Measurements from ENCODE around the gene SRGAP1.

The SRGAP1 gene

DNA sequence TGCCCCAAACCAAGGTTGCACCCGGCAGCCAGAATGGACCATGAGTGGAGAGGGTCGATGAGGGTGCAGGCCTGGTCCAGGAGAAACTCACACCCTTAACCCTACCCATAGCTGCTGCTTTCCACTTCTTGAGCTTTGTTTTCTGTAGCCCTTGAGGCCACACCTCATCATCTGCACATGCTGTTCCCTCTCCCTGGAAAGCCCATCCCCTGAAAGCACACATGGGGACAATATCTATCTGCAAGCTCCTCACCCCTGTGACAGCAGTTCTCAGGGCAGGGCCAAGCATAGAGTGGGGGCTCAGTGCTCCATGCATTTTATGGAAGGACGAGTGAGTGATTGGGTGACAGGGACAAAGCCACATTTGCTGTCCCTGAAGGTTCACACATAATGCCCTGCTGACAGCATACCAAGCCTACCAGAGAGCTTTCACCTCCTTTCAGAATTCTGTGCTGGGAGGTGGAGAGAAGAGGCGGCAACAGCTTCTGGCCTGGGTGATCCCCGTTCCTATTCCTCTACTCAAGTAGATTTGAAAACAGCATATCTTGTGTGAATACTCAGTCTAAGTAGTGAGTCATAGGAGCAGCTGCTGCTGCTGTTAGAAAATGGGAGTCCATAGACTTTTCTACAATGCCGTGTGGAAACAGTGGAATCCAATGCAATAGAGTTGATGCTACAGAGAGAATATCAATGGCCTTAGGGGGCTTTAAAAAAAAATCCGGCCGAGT is 44.6 kb downstream of the SRGAP1 start:
- no peak overlapping the region for H3K27ac ChIP-seq
- TF ChIP-seq, protein P1, sequence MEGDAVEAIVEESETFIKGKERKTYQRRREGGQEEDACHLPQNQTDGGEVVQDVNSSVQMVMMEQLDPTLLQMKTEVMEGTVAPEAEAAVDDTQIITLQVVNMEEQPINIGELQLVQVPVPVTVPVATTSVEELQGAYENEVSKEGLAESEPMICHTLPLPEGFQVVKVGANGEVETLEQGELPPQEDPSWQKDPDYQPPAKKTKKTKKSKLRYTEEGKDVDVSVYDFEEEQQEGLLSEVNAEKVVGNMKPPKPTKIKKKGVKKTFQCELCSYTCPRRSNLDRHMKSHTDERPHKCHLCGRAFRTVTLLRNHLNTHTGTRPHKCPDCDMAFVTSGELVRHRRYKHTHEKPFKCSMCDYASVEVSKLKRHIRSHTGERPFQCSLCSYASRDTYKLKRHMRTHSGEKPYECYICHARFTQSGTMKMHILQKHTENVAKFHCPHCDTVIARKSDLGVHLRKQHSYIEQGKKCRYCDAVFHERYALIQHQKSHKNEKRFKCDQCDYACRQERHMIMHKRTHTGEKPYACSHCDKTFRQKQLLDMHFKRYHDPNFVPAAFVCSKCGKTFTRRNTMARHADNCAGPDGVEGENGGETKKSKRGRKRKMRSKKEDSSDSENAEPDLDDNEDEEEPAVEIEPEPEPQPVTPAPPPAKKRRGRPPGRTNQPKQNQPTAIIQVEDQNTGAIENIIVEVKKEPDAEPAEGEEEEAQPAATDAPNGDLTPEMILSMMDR (conservative IDR thresholded peaks at IDR 0.05), result no peak
- no peak for TF ChIP-seq ZFX (IDR thresholded peaks at IDR 0.05)

DNA sequence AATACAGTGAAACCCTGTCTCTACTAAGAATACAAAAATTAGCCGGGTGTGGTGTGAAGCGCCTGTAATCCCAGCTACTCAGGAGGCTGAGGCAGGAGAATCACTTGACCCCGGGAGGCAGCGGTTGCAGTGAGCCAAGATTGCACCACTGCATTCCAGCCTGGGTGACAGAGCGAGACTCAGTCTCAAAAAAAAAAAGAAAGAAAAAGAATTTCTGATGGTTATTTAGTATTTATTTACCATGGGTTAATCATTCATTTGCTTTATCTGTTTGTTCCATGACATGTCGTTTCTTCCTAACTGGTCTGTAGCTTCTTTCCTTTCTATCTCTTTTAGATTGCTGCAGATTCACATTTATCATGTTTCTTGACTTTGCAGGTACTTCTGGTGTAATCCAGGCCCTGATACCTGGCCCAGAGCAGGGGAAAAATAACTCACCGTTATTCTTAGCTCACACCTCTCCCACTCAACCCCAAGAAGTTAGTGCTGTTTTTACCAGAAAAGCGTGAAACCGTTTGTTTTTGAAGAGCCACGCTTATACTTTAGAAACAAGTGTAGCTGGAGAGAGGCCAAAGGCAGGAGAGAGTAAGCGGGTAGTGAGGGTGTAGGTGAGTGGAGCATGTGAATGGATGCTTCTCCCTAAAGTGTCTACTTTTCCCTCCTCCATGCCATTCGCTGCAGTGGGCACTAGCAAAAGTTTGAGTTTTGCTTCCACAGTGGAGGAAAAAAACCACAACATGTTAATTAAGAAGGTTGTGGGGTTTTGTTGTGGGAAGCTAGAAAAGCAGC is 45.4 kb downstream of the SRGAP1 start:
- no peak overlapping the region for H3K27ac ChIP-seq
- TF ChIP-seq ZFX (IDR thresholded peaks at IDR 0.05), result no peak
- TF ChIP-seq, protein P1 (conservative IDR thresholded peaks at IDR 0.05), result no peak

DNA sequence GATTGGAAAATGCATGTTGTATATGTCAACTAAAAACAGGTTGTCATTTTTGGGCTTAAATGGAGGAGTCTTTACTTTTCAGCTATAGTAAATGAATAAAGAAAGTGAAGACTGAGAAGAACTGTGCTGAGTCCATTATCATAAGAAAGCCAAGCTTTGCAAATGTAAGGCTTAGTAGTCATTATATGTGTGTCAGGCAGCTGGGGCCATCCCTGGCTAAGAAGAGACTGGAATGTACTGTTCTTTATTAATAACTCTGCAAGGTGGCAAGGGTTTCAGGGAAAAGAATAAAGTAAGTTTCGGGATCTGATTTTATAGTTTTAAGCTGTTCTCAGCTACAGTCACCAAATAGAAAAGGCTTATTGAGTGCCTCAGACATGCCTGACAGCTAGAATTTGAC is 48.7 kb downstream of the SRGAP1 start:
- no peak overlapping the region for H3K27ac ChIP-seq
- TF ChIP-seq, protein P1 (conservative IDR thresholded peaks at IDR 0.05), result no peak
- no peak for TF ChIP-seq ZFX (IDR thresholded peaks at IDR 0.05)

DNA sequence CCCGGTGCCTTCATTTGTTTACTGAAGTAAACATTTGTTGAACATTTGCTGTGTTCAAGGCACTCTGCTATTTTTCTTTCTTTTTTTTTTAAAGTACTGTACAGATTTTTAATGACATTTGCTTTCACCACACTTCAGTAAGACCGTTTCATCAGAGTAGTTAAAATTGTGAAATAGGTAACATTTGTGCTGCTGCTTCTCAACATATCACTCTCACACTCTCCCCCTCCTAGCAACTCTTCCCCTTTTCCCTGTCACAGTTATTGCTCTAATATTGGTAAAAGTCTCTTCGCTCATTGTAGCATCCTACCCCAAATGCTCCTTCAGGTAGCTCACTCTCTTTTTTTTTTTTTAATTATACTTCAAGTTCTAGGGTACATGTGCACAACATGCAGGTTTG is 49.6 kb downstream of the SRGAP1 start:
- H3K27ac ChIP-seq, result no peak overlapping the region
- no peak for TF ChIP-seq ZFX (IDR thresholded peaks at IDR 0.05)
- TF ChIP-seq, protein P1 (conservative IDR thresholded peaks at IDR 0.05), result no peak

DNA sequence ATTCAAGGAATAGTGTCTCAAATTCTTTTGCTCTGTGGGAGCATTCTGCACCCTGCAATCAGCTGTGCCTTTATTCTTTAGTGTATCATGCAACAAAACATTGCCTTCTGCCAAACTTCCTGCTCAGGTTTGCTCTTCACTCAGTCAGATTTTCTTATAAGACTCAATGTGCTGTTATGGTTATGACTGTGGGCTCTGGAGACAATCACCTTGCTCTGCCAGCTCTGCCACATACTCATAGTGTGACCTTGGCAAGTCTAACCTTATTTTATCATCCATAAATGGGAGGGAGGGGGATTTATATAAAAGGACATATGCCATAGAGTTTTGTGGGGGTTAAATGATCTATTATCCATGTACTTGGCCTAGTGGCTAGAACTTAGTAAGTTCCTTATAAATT is 51.3 kb downstream of the SRGAP1 start:
- no peak overlapping the region for H3K27ac ChIP-seq
- TF ChIP-seq, protein P1 (conservative IDR thresholded peaks at IDR 0.05), result no peak
- no peak for TF ChIP-seq ZFX (IDR thresholded peaks at IDR 0.05)

DNA sequence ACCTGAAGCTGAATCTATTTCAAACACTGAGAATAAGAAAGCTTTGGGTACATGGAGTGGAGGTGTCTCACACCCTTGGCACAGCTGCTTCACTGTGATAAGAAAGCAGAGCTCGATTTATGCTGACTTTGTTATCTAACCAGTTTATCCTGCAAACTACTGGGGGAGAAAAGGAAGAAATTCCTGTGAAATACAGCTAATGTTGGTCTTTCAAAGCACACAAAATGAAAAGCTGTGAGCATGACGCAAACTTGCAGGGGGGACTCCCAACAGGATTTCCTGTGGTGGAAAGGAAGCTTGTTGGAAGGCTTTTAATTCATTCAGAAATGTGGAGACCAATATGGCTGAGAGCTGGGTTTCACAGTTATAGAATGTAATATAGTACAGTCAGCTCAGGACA is 53.4 kb downstream of the SRGAP1 start:
- H3K27ac ChIP-seq, result no peak overlapping the region
- no peak for TF ChIP-seq ZFX (IDR thresholded peaks at IDR 0.05)
- TF ChIP-seq, protein P1 (conservative IDR thresholded peaks at IDR 0.05), result no peak

DNA sequence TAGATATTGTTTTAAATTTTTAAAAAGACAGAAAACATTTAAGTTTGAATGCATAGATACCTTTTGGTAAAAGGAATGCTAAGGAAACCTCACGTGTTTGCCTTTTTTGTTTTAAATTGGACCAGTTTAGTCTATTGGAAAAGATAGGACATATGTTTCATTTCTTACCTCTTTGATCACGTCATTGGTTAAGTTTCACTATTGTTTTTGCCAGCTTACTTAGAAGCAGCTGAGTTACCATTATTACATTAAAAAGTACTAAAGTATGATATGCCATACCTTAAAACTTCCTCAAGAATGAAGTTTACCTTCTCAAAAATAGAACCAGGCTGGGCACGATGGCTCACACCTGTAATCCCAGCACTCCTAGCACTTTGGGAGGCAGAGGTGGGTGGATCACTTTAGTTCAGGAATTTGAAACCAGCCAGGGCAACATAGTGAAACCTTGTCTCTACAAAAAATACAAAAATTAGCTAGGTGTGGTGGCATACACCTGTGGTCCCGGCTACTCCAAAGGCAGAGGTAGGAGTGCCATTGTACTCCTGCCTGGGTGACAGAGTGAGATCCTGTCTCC is 54.4 kb downstream of the SRGAP1 start:
- TF ChIP-seq, protein P1 (conservative IDR thresholded peaks at IDR 0.05), result no peak
- TF ChIP-seq ZFX (IDR thresholded peaks at IDR 0.05), result no peak
- H3K27ac ChIP-seq, result no peak overlapping the region

Data from C4-2B (cell line).